ENCODE results near the gene NLGN1.
"Not testable (repeated sequence)": the region's sequence is repeated elsewhere in the genome, so short reads cannot be mapped to it uniquely, and the experiment has no call there.

Gene NLGN1

DNA sequence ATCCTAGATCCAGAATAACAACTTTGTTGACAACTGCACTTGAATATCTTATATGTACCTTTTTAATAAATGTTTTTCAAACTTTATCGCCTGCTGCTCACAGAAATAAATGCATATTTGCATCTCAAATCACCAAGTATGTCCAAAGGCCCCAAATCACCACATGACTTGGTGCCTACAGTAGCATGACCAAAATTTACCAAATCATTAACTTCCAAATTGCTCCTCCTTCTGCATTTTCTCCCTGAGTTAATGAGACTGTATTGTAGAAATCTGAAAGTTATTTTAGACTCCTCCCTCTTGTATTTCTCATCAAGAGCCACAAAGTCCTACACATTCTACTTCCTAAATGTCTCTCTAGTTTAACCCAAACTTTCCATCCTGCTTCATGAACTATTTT, 826.1 kb downstream of the NLGN1 start:
- no peak overlapping the region for H3K4me3 ChIP-seq (ENCODE audit: low read depth, low read length)
- TF ChIP-seq, protein P1, sequence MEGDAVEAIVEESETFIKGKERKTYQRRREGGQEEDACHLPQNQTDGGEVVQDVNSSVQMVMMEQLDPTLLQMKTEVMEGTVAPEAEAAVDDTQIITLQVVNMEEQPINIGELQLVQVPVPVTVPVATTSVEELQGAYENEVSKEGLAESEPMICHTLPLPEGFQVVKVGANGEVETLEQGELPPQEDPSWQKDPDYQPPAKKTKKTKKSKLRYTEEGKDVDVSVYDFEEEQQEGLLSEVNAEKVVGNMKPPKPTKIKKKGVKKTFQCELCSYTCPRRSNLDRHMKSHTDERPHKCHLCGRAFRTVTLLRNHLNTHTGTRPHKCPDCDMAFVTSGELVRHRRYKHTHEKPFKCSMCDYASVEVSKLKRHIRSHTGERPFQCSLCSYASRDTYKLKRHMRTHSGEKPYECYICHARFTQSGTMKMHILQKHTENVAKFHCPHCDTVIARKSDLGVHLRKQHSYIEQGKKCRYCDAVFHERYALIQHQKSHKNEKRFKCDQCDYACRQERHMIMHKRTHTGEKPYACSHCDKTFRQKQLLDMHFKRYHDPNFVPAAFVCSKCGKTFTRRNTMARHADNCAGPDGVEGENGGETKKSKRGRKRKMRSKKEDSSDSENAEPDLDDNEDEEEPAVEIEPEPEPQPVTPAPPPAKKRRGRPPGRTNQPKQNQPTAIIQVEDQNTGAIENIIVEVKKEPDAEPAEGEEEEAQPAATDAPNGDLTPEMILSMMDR (IDR thresholded peaks at IDR 0.05; ENCODE audit: control insufficient read depth, extremely low read depth, insufficient read depth): no peak
- DNase-seq (ENCODE audit: low read depth): no peak

- no peak overlapping the region for H3K4me3 ChIP-seq (ENCODE audit: low read depth, low read length)
- TF ChIP-seq, protein P1 (IDR thresholded peaks at IDR 0.05; ENCODE audit: control insufficient read depth, extremely low read depth, insufficient read depth): no peak
- no peak for DNase-seq (ENCODE audit: low read depth)
Observed at GRCh38 chr3:174229916-174230315, 832.4 kb downstream of the NLGN1 start.

- not testable (repeated sequence) for DNase-seq (ENCODE audit: low read depth); H3K4me3 ChIP-seq (ENCODE audit: low read depth, low read length)
Observed at GRCh38 chr3:174232028-174232657, 834.6 kb downstream of the NLGN1 start.

DNA sequence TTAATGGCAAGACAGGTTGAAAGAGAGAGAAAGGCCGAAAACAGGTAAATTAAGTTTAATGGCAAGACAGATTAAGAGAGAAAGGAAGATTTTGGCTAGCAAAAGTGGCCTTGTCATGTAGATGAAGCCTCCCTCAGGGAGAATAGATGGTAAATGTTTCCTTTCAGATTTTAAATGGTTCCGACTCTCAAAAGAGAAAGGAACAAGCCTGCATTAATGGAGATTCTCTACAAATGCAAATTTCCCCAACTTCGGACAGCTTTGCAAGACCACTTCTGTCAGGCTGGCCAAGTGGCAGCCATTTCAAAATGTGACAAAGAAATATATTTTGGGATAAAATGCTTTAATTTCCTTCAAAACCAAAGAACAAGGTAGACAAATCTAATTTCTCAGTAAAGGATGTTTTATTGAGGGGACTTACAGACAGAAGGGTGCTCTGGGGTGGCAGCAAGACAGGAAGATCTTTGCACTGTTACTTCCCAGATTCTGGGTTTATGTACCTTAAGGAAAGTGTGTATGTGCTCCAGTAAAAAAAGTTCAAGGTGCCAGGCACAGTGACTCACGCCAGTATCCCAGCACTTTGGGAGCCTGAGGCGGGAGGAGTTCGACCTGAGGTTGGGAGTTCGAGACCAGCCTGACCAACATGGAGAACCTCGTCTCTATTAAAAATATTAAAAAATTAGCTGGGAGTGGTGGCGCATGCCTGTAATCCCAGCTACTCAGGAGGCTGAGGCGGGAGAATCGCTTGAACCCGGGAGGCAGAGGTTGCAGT, 835.3 kb downstream of the NLGN1 start:
- TF ChIP-seq, protein P1 (IDR thresholded peaks at IDR 0.05; ENCODE audit: control insufficient read depth, extremely low read depth, insufficient read depth): no peak
- H3K4me3 ChIP-seq (ENCODE audit: low read depth, low read length): no peak overlapping the region
- DNase-seq (ENCODE audit: low read depth): no peak

- TF ChIP-seq, protein P1 (IDR thresholded peaks at IDR 0.05; ENCODE audit: control insufficient read depth, extremely low read depth, insufficient read depth): no peak
- H3K4me3 ChIP-seq (ENCODE audit: low read depth, low read length): no peak overlapping the region
- DNase-seq (ENCODE audit: low read depth): no peak
Observed at GRCh38 chr3:174233511-174233910, 836.0 kb downstream of the NLGN1 start.

DNA sequence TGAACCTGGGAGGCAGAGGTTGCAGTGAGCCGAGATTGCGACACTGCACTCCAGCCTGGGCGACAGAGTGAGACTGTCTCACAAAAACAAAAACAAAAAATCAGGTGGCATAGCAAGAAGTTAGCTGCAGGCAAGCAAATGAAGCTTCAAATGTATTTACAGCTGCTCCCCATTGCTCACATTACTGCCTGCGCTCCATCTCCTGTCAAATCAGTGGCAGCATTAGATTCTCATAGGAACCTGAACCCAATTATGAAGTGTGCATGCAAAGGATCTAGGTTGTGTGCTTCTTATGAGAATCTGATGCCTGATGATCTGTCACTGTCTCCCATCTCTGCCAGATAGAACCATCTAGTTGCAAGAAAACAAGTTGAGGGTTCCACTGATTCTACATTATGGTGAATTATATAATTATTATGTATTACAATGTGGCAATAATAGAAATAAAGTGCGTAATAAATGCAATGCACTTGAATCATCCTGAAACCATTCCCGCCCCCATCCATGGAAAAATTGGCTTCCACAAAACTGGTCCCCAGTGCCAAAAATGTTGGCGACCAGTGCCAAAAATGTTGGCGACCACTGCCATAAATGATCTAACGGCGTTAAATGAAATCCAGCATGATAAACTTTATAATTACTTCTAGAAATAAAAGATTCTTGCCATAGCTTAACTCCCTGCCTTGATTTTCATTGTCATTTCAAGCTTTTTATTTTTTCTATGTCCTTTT, 844.9 kb downstream of the NLGN1 start:
- no peak overlapping the region for H3K4me3 ChIP-seq (ENCODE audit: low read depth, low read length)
- TF ChIP-seq, protein P1 (IDR thresholded peaks at IDR 0.05; ENCODE audit: control insufficient read depth, extremely low read depth, insufficient read depth): no peak
- DNase-seq (ENCODE audit: low read depth): no peak

GRCh38 chr3:174243171-174243570, 845.6 kb downstream of the NLGN1 start:
- TF ChIP-seq, protein P1 (IDR thresholded peaks at IDR 0.05; ENCODE audit: control insufficient read depth, extremely low read depth, insufficient read depth): no peak
- no peak for DNase-seq (ENCODE audit: low read depth)
- no peak overlapping the region for H3K4me3 ChIP-seq (ENCODE audit: low read depth, low read length)
